22Rv1 (cell line): ENCODE results near the gene SLAMF1.

Experiments used
- ZFX ChIP-seq: fragments of 450-650 bp; IDR thresholded peaks from 2 replicates; pipeline ENCODE4 v1.6.1; 2017; ENCODE audit warnings: antibody characterized with exemption, borderline replicate concordance
- TF ChIP-seq, protein P1 (sequence below): fragments of 450-650 bp; IDR thresholded peaks from 2 replicates; pipeline ENCODE4 v1.5.1; 2017; ENCODE audit warnings: mild to moderate bottlenecking

DNA sequence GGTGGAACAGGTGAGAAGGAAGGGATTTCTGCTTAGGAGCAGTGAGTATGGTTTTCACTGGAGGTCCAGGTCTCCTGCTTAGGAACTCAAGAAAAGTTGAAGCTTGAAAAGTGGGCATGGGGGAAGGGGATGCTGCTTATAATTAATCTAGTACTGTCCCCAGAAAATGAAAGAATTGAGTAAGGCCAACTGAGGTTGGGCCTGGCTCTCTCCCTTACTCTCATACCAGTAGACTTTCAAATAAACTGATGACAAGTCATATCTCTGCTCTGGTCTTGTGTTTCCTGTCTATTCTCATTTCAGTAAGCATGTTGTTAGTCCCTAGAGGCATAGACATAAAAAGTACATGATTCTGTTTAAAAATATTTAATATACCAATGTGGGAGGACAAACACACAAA is 38.4 kb upstream of the SLAMF1 start:
- TF ChIP-seq, protein P1, sequence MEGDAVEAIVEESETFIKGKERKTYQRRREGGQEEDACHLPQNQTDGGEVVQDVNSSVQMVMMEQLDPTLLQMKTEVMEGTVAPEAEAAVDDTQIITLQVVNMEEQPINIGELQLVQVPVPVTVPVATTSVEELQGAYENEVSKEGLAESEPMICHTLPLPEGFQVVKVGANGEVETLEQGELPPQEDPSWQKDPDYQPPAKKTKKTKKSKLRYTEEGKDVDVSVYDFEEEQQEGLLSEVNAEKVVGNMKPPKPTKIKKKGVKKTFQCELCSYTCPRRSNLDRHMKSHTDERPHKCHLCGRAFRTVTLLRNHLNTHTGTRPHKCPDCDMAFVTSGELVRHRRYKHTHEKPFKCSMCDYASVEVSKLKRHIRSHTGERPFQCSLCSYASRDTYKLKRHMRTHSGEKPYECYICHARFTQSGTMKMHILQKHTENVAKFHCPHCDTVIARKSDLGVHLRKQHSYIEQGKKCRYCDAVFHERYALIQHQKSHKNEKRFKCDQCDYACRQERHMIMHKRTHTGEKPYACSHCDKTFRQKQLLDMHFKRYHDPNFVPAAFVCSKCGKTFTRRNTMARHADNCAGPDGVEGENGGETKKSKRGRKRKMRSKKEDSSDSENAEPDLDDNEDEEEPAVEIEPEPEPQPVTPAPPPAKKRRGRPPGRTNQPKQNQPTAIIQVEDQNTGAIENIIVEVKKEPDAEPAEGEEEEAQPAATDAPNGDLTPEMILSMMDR, result no peak
- TF ChIP-seq ZFX, result no peak
